Fibroblast of peridontal ligament (primary cell): ENCODE data around the gene KLF16.
"Not testable (repeated sequence)": the region's sequence is repeated elsewhere in the genome, so short reads cannot be mapped to it uniquely, and the experiment has no call there.

ENCODE experiments used
- DNase-seq: peaks from one replicate; pipeline ENCODE4 v3.0.0-alpha.2; 2010; ENCODE audit errors: extremely low read depth

The KLF16 gene

DNA sequence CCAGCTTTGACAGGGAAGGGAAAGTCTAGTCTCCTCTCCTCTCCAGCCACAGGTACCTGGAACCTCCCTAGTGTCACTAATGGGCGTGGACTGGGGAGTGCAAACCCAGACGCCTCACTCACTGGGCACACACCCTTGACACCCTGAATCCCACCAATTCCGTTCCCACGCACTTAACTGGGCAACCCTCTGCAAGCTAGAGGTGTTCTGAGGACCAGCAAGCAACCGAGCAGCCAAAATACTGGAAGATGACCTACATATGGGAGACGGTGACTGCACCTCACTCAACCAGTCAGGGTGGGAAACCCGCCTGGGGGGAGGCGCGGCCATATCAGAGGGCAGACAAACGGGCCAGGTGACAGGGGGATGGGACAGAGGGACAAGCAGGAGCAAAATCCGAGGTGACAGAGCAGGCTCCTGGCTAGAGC is 20.9 kb upstream of the KLF16 start:
- DNase-seq = no peak

- no peak for DNase-seq
These were observed 20.4 kb upstream of the KLF16 start for GRCh38 chr19:1883784-1884183.

DNA sequence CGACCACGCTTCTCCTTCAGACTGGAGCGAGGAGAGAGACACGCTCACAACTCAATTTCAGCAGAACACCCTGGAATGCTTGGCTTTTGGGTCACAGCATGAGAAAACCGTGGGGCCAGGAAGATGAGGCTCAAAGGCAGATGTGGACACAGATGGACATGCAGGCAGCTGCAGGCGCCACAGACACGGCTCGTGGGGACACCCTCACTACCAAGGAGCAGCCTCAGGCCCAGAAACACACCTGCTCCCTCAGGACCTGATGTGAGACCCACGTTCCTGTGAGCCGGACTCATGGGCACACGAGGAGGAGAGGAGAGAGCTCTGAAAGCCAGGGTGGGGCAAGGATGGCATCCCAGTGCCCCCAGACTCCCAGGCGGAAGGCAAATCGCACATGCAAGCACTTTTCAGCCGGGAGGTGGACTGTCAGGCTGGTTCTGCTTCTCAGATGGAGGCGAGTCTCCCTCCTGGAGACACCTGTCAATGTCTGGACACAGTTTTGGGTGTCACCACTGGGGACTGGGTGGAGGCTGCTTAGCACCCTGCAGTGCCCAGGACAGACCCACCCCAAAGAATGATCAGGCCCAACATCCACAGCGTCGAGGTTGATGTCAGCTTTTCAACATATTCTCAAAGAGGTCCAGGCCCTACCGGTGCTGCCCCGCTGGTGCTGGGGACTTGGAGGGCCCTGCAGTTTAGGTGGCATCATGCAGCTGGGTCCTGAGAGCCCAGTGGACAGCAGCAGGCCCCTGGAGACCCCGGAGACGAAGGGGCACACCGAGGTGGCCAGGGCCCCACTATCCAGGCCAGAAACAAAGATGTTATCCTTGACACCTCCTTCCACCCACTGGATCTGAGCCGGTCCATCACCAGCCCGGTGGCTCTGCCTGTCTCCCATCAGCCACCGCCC is 19.7 kb upstream of the KLF16 start:
- DNase-seq = no peak

DNA sequence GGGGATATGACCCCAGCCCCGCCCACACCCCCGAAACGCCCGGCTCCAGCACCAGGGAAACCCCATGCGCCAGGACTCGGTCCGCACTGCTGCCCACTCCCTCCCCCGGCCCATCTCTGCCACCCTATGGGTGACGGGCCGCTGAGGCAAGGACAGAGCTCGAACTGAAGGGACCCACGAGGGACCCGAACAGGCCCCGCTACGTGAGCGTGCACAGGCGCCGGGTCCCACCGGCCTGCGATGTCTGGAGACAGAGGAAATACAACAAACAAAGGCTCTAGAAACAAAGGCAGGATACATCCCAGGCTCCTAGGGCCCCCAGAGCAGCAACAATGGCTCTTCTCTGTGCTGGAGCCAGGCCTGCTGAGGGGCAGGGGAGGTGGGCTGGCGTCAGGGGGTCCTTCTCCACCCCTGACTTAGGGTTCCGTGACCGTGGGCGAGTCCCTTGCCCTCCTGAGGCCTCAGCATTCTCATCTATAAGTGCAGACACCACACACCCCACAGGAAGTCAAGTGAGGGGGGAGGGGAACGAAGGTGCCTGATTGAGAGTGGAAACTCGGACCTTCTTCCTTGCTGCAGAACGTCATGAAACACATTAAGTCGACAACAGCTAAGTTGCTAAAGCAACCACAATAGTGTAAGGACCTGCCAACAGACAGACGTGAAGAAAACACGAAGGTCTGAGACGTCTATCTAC is 18.9 kb upstream of the KLF16 start:
- no peak for DNase-seq

DNA sequence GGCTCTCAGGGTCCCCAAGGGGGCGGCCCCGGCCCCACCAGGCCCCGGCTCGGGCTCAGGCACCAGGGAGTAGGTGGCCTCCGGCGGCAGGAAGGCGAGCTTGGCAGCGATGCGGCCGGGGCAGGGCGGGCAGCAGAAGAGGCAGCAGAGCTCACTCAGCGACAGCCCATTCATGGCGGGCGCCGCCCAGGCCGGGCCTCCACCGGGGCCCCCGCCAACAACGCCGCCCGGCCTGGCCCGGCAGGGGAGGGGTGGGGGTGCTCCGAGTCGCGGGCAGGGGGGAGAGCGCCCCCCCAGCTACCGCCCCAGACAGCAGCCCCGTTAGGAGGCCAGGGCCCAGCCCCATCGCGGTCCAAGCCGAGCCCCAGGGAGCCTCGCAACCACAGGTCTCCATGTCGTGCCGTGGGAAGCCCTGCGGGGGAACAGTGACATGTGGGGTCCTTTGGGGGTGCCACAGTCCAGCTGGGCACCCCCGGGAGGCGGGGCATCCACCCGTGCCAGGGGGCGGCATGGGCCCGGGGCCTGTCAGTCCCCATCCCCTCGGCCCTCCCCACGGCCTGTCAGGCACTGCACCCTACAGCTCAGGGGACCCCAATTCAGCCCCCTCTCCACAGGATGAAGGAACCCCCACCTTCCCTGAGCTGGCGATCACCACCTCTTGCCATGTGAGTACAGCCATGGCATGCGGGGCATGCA is 18.2 kb upstream of the KLF16 start:
- DNase-seq = not testable (repeated sequence)

- DNase-seq = no peak
These were observed 17.4 kb upstream of the KLF16 start for GRCh38 chr19:1880611-1881392.

GRCh38 chr19:1879982-1880381 is 16.6 kb upstream of the KLF16 start:
- DNase-seq = not testable (repeated sequence)

GRCh38 chr19:1878583-1878982 is 15.2 kb upstream of the KLF16 start:
- DNase-seq = not testable (repeated sequence)

DNA sequence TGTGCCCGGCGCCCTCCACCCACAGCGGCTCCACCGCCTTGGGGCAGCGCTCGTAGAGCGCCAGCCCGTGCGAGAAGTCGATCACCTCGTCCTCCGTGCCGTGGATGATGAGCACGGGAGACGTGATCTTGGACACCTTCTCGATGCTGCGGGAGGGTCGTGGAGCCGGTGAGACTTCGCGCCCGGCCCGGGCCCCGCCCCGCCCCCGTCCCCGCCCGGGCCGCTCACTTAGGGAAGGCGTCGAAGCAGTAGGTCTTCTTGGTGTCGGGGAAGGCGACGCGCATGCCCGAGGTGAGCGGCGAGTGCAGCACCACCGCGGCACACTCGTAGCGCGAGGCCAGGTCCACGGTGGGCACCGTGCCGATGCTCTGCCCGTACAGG is 13.9 kb upstream of the KLF16 start:
- not testable (repeated sequence) for DNase-seq

GRCh38 chr19:1876496-1877279 is 13.3 kb upstream of the KLF16 start:
- not testable (repeated sequence) for DNase-seq

DNA sequence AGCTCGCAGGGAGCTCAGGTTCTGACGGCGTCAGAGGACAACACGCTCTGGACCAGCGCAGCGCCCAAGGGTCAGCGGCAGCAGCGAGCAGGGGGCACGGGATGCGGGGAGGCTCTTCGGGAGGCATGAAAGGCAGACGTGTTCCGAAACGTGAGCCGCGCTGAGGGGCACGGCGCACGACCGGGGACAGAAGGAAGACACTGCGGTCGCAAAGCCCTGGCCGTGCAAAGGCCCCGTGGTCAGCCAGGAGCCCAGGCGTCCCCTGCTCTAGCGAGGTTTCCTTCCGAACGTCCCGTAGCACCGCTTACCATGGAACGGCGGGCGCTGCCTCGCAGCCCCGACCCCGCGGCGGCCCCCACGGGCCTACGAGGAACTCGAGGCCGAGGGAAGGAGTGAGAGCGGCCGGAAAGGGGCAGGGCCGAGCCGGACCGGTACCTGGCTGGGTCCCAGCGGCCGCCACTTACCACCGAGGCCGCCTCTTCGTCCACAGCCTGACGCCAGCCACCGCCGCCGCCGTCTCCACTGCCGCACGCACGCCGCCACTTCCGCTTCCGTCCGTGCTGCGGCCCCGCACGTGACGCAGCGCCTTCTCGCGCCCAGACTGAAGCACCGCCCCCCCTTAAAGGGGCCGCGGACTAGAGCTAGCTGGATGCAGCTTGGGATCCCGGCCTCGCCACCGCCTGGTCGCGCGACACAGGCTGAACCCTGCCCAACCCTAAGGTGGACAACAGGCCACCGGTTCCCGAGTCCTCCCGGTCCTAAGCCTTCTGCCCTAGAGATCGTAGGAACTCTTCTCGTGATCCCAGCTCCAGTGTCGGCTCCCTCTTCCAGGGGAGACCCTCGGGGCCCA is 12.5 kb upstream of the KLF16 start:
- DNase-seq = peak; percentile 73

- not testable (repeated sequence) for DNase-seq
These were observed 11.9 kb upstream of the KLF16 start for GRCh38 chr19:1875265-1875645.

DNA sequence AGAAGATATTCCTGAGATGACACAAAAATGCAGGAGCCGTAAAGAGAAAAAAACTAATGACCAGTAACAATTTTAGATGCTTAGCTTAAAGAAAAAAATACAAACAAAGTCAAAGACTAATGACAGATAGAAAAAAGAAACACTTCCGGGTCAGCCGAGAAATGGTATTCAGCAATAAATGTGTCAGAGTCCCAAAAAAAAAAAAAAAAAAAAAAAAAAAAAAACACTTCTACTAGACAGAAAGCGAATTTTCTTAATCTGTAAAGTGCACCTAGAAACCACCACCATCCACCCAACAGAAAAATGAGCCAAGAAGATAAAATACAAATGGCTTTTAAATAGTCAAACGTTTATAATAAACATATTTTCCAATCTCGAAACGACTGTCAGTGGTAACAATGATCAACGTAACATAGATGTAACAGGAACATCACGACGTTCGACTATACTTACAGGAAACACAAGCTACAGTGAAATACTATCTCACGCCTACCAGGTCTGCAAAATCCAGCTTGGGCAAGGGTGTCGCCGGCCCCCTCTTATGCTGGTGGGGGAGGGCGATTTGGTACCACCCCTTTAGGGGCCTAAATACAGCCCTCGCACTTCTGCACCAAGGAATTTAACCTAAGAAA is 11.3 kb upstream of the KLF16 start:
- peak; percentile 33 for DNase-seq

- no peak for DNase-seq
These were observed 10.4 kb upstream of the KLF16 start for GRCh38 chr19:1873524-1874473.

DNA sequence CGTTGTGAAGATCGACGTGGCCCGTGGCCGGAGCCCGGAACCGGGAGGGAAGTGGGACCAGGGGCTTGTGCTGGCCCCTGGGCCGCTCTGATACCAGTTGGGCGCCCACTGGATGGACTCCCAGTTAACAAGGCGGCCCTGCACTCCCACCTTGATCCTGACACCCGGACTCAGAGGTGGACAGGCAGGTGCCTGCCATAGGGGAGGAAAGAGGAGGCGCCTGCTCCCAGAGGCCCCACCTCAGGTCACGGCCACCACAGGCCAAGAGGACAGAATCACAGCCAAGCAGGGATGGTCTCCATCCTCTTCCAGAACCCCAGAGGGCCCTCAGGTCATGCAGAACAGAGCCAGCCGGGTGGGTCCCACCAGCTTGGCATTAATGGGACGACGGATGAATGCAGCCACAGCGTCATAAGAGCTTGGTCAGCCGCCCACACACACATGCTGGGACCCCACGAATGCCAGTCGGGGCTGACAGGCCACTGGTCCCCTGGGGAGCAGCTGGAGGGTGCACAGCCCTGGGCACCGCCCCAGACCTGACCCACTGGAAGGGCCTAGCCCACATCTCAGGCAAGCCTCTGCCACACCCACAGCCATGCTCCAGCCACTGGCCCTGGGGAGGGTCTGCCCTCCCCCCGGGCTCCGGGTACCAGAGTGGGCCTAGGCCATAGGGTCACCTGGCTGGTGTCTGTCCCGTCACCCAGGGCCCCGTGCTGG is 9.6 kb upstream of the KLF16 start:
- DNase-seq = no peak

GRCh38 chr19:1871630-1872029 is 8.3 kb upstream of the KLF16 start:
- DNase-seq = no peak

DNA sequence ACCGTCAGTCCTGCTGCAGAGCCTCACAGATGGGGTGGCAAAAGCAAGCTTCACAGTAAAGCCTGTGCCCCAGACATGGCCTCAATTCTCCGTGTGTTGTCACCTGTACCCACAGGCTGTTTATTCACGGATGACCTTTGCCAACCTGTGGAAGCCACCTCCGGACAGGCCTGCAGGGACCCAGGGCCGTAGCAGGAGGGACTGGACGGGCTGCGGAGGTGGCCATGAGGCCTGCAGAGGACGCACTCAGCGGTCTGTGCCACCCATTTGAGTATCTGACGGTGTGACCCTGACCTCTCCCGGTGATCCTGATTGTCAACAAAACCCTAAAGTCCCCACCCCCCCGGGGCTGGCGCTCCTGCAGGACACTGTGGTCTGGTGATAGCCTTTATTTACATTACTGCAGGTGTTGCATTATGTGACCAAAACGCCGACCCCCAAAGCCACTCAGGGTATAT is 7.8 kb upstream of the KLF16 start:
- DNase-seq = no peak

GRCh38 chr19:1868971-1869370 is 5.6 kb upstream of the KLF16 start:
- DNase-seq = no peak
